ENCODE data around the gene LARGE1. TPM values are rescaled to one million over a fixed set of nuclear protein-coding genes. Genes with fewer than 3 reads are reported as not detected.

Gene LARGE1
- total and polyA plus RNA-seq, 2 of the 4 experiments (the other 2 are of a cell fraction): 6.2 to 12.4 TPM

GRCh38 chr22:33562501-33562900, 357.8 kb downstream of the LARGE1 start:
- in situ Hi-C loops (cut with MboI; ENCODE audit: low sequenced_read_pairs): no loop called here

More at GRCh38 chr22:33562501-33562900, 357.8 kb downstream of the LARGE1 start:
- intact Hi-C loops (cut with micrococcal nuclease): no loop called here
- Histone ChIP-seq H4K20me1 (ENCODE audit: insufficient read depth, low read length) (no peaks in the 10 kb centered on the region), H2AK9ac (replicated peaks; ENCODE audit: low read depth, low read length, poor library complexity) (no peak overlapping the region), H3K14ac (replicated peaks; ENCODE audit: low read depth, low read length) (no peak overlapping the region), H4K8ac (ENCODE audit: low read depth in 2 of 2, low read length in 2 of 2) (no peak overlapping the region), H3K18ac (ENCODE audit: low read depth, low read length) (no peak overlapping the region), H3K56ac (ENCODE audit: extremely low read depth, insufficient read depth, low read length) (no peak overlapping the region), H3K27me3 (ENCODE audit: control insufficient read depth, insufficient read depth, low read length) (no peaks in the 10 kb centered on the region), H2BK5ac (ENCODE audit: low read depth, low read length, poor library complexity, severe bottlenecking) (no peak overlapping the region), H2BK20ac (ENCODE audit: low read depth, low read length) (no peak overlapping the region), H2AFZ (replicated peaks; ENCODE audit: low read length, poor library complexity) (no peak overlapping the region), H3K23ac (ENCODE audit: low read depth, low read length) (no peak overlapping the region), H2AK5ac (ENCODE audit: low read depth, low read length) (no peak overlapping the region), H3K9me3 (ENCODE audit: control insufficient read depth, insufficient read depth, low read length) (no peaks in the 10 kb centered on the region), H3K4me1 (ENCODE audit: control insufficient read depth, insufficient read depth, low read length) (no peaks in the 10 kb centered on the region), H4K5ac (ENCODE audit: low read depth, low read length) (no peak overlapping the region), H3K9me1 (ENCODE audit: insufficient read depth, low read length) (no peaks in the 10 kb centered on the region), H3K79me1 (ENCODE audit: low read depth in 1 of 2, low read length in 2 of 2) (no peaks in the 10 kb centered on the region; a peak in 1 of 4 replicates), H2BK15ac (ENCODE audit: low read depth, low read length) (no peak overlapping the region), H4K91ac (ENCODE audit: insufficient read depth, low read depth, low read length) (no peak overlapping the region), H3K36me3 (ENCODE audit: control insufficient read depth, insufficient read depth, low read length) (no peaks in the 10 kb centered on the region), H3K4ac (ENCODE audit: low read depth, low read length) (no peak overlapping the region), H2BK120ac (ENCODE audit: low read depth, low read length) (no peak overlapping the region), H3K9ac (ENCODE audit: low read depth, low read length) (no peak overlapping the region), H3K27ac (ENCODE audit: insufficient read depth, low read length) (no peak overlapping the region), H3K4me3 (ENCODE audit: insufficient read depth, low read depth, low read length) (no peak overlapping the region), H3K4me2 (ENCODE audit: low read depth, low read length) (no peak overlapping the region)
- BruUV-seq (replicated peaks): no TSS peak
- ChIA-PET POLR2A (ENCODE audit: unreplicated experiment) (no interaction called here), CTCF (no interaction called here)
- ATAC-seq (ENCODE audit: low read depth) (no peak), DNase-seq (no peak)
- dilution Hi-C loops (cut with HindIII; ENCODE audit: low sequenced_read_pairs, unreplicated experiment): no loop called here
- no peak for TF ChIP-seq RAD21 (IDR thresholded peaks at IDR 0.05; ENCODE audit: low read length)
- no peak for TF ChIP-seq MXI1 (IDR thresholded peaks at IDR 0.05; ENCODE audit: borderline replicate concordance, low read depth, low read length)
- TF ChIP-seq FOS (IDR thresholded peaks at IDR 0.05; ENCODE audit: low read depth, low read length): no peak
- no peak for TF ChIP-seq POLR2A (IDR thresholded peaks at IDR 0.05; ENCODE audit: low read depth, low read length)
- TF ChIP-seq RCOR1 (IDR thresholded peaks at IDR 0.05; ENCODE audit: insufficient replicate concordance, low read length): no peak
- TF ChIP-seq MAZ (IDR thresholded peaks at IDR 0.05; ENCODE audit: borderline replicate concordance, low read depth, low read length): no peak
- TF ChIP-seq MAFK (IDR thresholded peaks at IDR 0.05; ENCODE audit: low read depth, low read length): no peak
- 77% methylated on average over 3 of the region's 6 CpGs; no CpG with 5 or more reads in 1 of the 2 experiments for WGBS, 2 experiments (ENCODE audit: extremely low coverage in 2 of 2, insufficient read length in 1 of 2)

Data from IMR-90 (cell line).